Hematopoietic multipotent progenitor cell treated with erythropoietin and hydrocortisone succinate and interleukin-3 and kit ligand, for 6 days (in vitro differentiated cells): ENCODE measurements around the gene PRLH.

Source experiments
- DNase-seq: peaks from one replicate; pipeline ENCODE4 v3.0.0-alpha.2; 2015

Gene PRLH

GRCh38 chr2:237567276-237568029, 1.1 kb downstream of the PRLH start:
- no peak for DNase-seq

DNA sequence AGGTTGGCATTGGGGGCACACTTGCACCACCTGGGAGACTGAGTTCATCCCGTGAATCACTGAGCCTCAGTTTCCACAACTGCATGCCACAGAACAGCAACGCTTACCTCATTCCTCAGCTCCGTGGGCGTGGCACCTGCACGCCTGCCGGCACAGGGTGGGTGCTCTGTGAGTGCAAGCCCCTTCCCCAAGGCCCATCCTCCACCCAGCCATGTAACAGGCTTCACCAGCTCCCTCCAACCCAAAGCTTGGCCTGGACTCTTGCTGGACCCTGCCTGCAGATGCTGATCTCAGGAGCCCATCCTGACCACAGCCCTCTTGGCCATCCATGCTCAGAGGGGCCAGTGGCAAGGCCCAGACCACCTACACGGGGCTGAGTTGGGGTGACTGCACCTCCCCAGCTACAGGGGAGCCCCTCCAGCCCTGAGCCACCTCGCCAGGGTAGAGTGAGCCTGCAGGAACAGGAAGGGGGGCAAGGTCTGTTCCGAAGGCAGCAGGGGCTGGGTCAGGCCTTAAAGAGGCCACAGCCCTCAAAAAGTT, 1.8 kb downstream of the PRLH start:
- no peak for DNase-seq

- DNase-seq: no peak
These were observed 2.7 kb downstream of the PRLH start for GRCh38 chr2:237569041-237569440.

- DNase-seq: no peak
These were observed 3.5 kb downstream of the PRLH start for GRCh38 chr2:237569896-237570295.

DNA sequence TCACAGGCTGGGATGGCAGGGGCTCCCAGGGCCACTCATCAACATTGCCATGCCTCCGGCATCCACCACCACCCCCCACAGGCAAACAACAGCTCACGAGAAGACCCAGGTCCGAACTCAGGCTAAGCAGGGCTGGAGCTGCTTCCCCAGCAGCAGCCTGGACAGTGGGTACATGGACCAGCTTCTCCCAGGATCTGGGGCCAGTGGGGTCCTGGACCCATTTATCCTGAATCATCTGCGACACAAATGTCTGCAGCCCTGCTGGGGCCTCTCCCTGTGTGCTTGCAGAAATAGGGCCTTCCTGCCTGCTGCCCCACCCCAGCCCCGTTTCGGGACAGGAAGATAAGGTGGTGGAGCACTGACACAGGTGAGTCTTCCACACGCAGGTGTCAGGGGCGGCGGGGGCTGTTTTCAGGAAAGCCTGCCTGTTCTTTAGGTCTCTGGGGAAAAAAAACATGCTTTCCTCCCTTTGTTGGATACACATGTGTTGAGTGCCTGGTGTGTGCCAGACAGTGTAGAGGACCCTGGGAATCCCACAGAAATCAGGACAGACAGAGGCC, 4.5 kb downstream of the PRLH start:
- no peak for DNase-seq

DNA sequence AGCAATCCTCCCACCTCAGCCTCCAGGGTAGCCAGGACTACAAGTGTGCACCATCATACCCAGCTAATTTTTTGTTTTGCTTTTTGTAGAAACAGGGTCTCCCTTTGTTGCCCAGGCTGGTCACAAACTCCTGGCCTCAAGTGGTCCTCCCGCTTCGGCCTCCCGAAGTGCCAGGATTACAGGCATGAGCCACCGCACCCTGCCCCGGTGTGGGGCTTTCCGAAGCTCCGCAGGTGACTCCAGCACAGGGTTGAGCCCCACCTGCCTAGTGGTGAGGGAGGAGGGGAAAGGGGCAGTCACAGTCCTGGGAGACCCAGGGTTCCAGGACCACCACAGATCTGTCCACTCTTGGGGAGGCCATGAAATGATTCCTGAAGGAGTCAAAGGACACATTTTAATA, 5.2 kb downstream of the PRLH start:
- DNase-seq: no peak

DNA sequence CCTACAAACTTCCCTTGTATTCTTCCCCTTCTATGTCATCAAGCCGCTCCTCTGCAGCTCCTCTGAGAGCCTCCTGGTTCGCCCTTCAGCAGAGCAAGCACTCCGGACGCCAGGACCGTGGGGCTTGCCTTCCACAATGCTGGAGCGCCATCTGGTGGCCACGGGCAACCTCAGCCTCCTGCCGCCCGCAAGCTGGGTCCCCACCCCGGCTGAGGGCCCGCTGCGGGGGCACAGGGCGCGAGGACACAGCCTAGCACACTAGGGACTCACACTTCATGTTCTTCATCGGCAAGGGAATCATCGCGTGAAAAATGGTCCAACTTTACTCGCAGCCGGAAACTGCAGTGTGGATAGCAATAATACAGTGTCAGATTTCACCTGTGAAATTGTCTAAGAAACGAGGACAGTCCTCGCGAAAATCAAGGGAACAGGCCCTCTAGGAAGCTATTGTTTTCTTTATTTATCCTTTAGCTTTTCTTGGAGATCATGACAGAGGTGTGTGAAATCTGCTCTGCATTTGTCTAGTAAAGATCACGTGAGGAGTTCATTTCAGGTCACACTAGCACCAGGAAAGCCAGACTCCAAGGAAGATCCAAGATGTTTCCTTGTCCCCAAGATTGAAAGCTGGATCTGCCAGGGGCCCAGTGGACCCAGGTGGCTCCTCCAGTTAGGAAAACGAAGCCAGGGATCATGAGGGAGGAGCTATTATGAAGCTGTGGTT, 5.8 kb downstream of the PRLH start:
- DNase-seq: peak; percentile 94

DNA sequence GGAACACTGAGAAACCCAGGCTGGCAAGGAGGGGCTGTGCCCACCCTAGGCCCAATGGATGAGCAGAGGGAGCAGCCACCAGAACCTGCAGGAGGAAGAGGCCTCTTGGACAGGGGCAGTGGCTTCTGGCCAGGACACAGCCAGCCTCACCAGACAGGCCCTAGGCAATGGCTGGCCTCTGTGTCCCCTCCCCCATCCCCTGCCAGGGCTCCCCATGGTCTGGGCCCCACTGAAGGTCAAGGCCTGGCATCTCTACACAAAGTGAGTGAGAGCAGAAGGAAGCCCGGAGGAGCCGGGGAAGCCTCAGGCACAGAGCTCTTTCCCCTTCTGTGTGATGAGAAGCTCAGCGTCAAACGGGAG, 6.3 kb downstream of the PRLH start:
- DNase-seq: no peak

- no peak for DNase-seq
These were observed 7.5 kb downstream of the PRLH start for GRCh38 chr2:237573721-237574415.

DNA sequence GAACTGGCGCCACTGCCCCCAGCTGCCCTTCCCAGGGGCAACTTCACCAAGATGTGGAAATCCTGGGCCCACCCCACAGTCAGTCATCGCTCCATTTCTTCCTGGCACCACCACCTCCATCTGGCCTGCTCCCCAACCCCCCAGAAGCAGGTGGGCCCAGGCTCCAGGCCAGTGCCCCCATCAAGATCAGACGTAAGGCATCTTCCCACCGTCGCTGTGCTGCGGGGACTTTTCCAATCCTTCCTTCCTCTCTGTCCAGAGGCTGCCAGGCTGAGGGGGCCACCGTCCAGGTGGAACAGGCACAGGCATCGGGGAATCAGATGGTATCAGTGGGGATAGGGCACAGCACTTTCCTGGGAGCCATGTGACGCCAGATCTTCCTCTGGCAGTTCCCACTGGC, 8.1 kb downstream of the PRLH start:
- no peak for DNase-seq

DNA sequence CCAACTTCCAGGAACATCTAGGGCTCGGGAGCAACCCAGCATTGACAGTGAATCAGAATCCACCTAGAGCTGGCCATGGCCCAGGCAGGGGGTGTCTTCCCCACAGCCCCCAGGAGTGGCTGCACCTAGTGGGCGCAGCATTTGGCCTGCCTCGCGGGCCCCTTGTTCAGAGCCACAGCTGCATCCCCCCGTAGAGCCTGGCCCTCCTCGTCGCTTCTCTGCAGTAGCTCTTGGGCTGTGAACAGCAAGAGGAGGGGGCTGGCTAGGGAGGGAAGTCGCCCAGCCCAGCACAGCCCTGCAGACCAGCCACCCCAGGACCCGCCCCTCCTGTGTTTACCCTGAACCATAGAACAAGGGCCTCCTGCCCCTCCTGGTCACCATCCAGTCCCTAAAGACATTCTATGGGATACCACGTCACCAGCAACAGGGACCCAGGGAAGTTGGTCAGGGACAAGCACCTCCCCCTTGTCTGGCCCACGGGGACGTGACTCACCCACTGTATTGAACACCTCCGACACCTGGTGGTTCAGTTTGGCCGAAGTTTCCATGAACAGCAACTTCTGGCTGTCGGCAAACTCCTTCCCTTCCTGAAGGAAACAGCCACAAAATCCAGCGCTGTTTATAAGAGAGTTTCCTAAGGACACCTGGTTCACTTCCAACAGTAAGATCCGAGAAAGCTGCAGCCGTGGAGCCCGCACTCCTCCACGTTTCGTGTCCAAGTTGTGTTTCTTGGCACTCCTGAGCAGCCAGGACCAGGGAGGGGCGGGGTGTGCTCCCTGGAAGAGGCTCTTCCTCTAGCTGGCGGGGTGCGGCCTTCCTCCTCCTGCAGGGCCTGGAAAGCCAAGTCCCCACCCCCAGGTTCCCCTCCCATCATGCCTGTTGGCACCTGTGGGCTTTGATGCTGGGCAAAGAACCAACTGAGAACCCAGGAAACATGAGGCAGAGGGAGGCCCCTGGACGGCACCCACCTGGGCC, 8.8 kb downstream of the PRLH start:
- DNase-seq: no peak

GRCh38 chr2:237575869-237576862, 9.8 kb downstream of the PRLH start:
- DNase-seq: no peak

- no peak for DNase-seq
These were observed 10.6 kb downstream of the PRLH start for GRCh38 chr2:237576974-237577373.

- no peak for DNase-seq
These were observed 11.1 kb downstream of the PRLH start for GRCh38 chr2:237577458-237577857.

DNA sequence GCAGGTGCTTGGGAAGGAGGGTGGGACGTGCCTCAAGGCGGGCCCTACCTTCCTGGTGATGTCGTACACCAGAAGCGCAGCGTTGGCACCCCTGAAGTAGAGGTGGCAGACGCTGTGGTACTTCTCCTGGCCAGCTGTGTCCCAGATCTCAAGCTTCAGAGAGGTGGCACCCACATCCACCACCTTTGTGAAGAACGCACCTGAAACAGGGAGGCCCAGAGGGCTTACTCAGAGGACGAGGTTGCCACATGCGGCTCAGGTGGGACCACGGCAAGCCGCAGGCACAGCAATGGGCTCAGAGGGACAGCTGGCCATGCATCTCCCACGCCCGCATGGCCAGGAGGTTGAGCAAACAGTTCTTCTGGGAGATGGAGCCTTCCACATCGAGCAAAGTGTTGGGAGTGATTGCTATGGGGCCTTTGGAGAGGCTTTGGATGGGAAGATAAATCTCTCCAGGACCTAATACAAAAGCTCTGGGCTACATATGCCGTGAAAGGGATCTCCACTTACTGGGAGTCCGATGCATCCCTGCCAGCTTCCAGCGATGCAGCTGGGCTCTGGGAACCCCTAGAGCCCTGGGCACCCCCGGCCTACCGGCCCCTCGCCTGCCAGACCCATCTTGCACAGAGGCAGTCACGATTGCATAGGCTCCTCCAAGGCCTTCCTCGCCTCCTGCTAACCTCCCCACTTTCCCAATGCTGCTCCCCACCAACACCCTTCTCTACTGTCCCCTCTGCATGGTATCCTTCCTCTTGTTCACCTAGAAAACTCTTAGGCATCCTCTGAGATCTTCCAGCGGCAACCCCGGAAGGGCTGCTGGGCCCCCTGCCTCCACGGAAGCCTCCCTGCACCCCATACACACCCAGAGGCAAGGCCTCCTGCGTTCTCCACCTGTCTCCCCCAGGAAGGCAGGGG, 11.8 kb downstream of the PRLH start:
- DNase-seq: no peak

GRCh38 chr2:237581326-237581725, 15.0 kb downstream of the PRLH start:
- DNase-seq: no peak

DNA sequence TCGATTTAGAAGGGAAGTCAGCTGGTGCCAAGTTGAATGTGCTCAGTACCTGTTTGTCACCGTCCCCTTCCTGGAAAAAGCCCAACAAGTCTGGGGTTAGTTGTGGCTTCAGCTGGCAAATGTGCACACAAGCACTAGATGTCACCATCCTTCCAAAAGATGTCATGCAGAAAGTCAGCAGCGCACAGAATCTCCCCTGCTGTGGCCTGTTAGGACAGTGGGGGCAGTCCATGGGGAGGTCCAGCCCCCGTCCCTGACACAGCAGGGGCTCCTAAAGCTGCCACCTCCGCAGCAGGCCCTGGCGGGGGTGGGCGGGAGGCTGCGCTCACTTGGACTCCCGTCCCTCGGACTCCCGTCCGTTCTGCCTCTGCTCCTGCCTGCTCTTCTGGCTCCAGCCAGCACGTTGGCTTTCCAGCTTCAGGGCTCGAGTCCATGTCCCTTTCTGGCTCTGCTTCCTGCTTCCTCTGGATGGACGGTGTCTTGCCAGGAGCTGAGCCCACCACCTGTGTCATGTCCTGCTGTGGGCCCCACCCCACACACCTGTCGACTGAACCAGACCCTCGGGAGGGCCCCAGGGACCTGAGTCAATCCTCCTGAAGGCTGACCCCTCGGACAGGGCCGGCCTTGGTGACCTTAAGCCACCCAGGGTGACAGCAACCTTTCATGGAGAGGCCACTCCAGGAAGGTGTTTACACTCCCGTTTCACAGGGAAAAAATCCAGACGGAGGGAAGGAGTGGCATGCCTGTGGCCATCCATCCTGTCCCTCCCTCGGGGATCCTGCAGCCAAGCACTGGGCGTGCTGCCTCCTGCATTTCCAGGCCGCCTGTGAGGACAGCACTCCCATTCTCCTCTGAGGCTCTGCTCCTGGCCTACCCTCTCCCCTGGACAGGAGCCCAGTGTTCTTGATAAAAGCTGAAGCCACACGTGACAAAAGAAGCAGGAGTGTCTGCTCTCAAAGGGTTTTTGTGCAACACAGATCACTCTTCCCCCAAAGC, 15.7 kb downstream of the PRLH start:
- peak; percentile 38 for DNase-seq
